T1000 (cell line): ENCODE data around the gene COPS6.
A peak's percentile ranks its signal among the peaks of the same experiment; 100 is the strongest.

ENCODE experiments used
- DNase-seq: peaks from one replicate; lab custom pipeline; 2025; ENCODE audit warnings: mixed read lengths; lab: John Stamatoyannopoulos, UW

COPS6 gene

DNA sequence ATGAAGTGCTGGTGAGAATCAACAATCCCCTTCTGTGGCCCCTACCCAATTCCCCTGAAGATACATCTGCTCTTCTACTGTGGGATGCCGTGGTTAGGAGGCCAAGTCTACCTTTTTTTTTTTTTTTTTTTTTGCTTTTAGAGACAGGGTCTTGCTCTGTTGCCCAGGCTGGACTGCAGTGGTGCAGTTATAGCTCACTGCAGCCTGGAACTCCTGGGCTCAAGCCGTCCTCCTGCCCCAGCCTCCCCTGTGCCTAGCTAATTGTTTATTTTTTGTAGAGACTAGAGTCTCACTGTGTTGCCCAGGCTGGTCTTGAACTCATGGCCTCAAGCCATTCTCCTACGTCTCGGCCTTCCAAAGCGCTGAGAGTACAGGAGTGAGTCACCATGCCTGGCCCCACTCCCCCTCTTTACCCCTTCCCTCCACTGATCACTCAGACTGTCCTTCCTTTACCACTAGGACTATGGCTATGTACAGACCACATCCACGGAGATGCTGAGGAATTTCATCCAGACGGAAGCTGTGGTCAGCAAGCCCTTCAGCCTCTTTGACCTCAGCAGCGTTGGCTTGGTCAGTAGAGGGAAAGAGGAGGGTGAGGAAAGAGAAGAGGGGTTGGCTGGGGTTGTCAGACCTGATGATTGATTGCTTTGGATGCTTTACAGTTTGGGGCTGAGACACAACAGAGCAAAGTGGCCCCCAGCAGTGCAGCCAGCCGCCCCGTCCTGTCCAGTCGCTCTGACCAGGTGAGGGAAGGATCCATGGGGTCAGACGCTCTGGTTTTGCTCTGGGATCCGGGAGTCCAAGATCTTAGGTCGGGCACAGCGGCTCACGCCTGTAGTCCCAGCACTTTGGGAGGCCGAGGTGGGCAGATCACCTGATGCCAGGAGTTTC, 14.4 kb downstream of the COPS6 start:
- DNase-seq = no peak

- DNase-seq = no peak
These were observed 16.8 kb downstream of the COPS6 start for GRCh38 chr7:100105534-100105933.

DNA sequence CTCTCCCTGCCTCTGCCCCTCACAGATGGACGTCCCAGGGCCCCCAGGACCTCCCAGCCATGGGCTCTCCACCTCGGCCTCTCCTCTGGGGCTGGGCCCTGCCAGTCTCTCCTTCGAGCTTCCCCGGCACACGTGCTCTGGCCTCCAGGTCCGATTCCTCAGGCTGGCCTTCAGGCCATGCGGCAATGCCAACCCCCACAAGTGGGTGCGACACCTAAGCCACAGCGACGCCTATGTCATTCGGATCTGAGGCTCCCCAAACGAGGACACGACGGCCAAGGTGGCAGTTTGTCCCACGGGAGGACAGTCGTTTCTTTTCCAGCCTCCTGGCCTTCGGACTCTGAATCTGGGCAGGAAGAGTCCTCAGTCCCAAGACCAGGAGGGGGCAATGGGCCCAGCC, 17.9 kb downstream of the COPS6 start:
- no peak for DNase-seq

DNA sequence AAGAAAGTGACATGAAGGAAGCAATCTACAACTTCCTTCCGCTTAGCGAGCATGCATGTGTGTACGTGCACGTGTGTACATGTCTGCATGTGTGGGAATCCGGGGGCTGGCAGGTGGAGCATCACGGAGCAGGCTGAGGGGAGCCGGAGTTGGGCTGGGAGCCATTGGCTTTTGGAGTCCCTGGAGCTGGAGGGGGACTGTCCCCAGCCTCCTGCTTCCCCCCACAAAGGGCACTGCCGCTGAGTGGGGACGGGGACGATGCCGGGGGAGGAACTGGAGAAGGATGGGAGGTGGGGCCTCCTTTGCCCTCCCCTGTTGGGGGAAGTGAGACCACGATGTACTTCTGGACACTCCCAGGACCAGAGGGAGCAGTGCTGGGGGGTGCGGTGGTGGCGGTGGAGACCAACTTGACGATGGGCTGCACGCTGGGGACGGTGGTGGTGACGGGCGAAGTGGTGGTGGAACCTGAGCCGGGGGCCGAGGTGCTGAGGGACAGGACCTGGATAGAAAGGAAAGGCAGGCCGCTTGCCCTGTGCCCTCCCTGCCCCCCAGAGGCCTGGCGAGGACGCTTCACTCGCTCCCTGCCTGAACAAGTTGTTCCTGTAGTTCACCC, 18.5 kb downstream of the COPS6 start:
- no peak for DNase-seq

DNA sequence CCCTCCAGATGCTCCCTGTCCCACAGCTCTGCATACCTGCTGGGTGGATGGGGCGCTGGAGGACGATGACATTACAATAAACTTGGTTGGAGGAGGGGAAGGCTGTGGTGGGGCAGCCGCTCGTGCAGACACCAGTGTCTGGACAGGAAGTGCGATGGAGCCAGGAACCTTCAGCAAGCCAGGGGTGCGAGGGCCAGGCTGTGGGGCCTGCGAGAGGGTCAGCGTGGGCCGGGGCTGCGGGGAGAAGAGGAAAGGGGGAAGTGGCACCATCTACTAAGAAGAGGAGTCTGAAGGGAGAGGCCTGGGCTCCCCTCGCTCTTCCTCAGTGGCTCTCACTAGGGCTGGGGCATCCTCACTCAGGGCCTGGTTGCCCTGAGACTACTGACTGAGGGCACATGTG, 19.1 kb downstream of the COPS6 start:
- no peak for DNase-seq

DNA sequence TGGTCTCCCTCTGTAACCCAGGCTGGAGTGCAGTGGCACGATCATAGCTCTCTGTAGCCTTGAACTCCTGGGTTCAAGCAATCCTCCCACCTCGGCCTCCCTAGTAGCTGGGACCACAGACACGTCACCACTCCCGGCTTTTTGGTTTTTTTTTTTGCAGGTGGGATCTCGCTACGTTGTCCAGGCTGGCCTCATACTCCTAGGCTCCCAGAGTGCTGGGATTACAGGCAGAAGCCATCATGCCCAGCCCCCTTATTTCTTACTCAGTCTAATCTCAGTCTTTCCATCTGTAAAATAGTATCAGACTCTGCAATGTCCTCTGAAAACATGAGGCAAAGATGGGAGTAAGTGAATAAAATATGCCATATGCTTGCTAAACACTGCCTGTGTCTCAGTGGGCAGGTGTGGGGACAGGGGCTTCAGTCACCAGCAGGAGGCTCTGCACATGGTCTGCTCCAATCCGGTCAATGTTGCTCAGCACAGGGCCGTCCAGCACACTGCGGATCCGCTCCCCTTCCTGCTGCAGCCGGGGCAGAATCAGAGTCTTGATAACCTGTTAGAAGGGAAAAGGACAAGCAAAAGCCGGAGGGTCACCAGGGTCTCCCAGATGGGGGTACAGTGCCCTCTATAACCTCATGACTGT, 20.9 kb downstream of the COPS6 start:
- DNase-seq = no peak

GRCh38 chr7:100111156-100111555, 22.4 kb downstream of the COPS6 start:
- no peak for DNase-seq

GRCh38 chr7:100111914-100112313, 23.1 kb downstream of the COPS6 start:
- DNase-seq = no peak

- no peak for DNase-seq
These were observed 26.3 kb downstream of the COPS6 start for GRCh38 chr7:100115026-100115425.

DNA sequence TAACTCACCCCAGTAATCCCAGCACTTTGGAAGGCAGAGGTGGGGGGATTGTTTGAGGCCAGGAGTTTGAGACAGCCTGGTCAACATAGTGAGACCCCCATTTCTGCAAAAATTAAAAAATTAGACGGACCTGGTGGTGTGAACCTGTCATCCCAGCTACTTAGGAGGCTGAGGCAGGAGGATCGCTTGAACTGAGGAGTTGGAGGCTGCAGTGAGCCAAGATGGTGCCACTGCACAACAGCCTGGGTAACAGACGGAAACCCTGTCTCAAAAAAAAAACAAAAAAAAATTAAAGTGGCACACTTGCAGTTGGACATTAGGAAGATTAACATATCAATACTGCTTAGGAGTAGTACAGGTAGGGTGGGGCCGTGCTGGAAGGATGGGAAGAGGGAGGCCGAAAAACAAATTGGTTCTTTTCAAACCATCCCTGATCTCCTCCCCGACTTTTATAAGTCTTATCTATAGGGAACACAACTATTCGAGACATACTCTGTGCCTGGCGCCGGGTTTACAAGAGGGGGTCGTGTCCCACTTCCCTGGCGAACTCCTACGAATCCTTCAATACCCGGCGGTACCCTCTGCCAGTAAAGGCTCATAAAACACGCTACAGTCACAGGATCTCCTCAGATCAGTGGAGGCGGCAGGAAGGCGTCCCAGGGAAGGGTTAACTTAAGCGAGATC, 29.8 kb downstream of the COPS6 start:
- DNase-seq = no peak

- peak; percentile 76 for DNase-seq
These were observed 30.6 kb downstream of the COPS6 start, which contains the start of the genes CNPY4 and TAF6 for GRCh38 chr7:100119072-100119969. TSS of gene CNPY4 (plus strand) at chr7:100119634. CDS start at chr7:100119745, 111 bp downstream. TSS of gene TAF6 (minus strand) at chr7:100119358. CDS start at chr7:100114209, 5,149 bp downstream.

GRCh38 chr7:100119970-100120732, 31.4 kb downstream of the COPS6 start:
- no peak for DNase-seq

DNA sequence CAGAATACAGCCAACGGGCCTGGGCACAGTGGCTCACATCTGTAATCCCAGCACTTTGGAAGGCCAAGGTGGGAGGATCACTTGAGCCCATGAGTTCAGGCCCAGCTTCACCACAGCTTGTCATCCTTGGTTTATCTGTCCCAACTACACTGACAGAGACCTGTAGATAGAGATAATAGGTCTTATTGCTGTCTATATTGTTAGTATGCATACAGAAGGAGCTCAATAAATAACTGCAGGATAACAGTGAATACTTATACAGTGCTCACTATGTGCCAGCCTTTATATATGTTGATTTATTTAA, 31.9 kb downstream of the COPS6 start:
- DNase-seq = no peak

- no peak for DNase-seq
These were observed 33.3 kb downstream of the COPS6 start for GRCh38 chr7:100122067-100122466.

- no peak for DNase-seq
These were observed 33.8 kb downstream of the COPS6 start for GRCh38 chr7:100122568-100122967.

DNA sequence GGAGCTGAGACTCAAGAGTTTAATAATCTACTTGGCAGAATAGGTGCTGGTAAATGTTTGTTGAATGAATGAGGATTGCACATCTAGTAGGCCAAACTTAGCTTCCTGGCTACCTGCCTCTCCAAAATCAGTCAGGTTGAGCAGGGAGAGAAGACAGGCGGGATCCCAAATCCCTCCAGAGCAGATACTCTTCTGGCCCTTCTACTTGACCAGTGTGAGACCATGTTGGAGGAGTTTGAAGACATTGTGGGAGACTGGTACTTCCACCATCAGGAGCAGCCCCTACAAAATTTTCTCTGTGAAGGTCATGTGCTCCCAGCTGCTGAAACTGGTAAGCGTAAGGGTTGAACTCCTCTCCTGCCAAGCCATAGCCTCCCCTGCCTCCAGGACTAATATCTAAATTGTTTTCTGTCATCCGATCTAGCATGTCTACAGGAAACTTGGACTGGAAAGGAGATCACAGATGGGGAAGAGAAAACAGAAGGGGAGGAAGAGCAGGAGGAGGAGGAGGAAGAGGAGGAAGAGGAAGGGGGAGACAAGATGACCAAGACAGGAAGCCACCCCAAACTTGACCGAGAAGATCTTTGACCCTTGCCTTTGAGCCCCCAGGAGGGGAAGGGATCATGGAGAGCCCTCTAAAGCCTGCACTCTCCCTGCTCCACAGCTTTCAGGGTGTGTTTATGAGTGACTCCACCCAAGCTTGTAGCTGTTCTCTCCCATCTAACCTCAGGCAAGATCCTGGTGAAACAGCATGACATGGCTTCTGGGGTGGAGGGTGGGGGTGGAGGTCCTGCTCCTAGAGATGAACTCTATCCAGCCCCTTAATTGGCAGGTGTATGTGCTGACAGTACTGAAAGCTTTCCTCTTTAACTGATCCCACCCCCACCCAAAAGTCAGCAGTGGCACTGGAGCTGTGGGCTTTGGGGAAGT, 35.8 kb downstream of the COPS6 start:
- DNase-seq = no peak

DNA sequence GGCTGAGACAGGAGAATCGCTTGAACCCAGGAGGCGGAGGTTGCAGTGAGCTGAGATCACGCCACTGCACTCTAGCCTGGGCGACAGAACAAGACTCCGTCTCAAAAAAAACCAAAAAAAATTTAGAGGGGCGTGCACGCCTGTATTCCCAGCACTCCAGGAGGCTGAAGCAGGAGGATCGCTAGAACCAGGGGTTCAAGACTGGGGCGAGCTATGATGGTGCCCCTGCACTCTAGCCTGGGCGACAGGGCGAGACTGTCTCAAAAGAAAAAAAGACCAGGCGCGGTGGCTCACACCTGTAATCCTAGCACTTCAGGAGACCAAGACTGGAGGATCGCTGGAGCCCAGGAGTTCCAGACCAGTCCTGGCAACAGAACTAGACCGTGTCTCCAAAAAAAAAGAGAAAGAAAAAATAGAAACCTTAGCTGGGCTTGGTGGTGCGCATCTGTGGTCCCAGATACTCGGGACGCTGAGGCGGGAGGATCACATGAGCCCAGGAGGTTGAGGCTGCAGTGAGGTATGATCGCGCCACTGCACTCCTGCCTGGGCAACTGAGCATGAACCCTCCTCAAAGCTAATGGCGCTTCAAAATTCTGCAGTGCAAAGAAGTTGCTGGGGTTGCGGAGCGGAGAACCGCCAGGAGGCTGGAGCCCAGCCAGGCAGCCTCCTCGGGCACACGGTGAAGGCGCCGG, 37.6 kb downstream of the COPS6 start:
- DNase-seq = no peak

DNA sequence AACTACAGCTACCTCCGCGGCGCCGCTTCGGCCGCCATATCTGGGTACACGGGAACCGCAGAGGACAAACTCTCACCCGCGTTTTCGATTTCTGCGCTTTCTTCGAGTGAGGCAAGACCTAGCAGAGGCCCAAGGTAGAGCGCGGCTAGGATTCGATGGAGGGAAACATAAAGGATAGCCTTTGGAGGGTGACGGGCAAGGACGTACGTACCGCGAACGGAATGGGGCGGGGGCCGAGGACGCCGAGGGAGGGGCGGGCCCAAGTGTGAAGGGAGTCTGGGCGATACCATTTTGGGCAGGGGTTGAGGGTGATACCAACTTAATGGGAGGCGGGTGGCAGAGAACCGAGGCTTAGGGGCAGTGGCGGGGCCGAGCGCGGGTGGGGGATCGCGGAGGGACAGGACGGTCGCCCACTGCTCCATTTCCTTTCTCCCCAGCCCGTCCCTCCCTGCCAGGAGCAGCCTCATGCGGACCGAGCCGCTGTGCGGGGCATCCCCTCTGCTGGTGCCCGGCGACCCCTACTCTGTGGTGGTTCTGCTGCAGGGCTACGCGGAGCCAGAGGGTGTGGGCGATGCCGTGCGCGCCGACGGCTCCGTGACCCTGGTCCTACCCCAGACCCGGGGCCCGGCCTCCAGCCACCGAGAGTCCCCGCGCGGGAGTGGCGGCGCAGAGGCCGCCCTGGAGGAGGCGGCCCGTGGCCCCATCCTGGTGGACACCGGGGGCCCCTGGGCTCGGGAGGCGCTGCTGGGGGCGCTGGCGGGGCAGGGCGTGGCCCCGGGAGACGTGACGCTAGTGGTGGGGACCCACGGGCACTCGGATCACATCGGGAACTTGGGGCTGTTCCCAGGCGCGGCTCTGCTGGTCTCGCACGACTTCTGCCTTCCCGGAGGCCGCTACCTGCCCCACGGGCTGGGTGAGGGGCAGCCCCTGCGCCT, 38.4 kb downstream of the COPS6 start, which contains the start of gene MBLAC1:
Gene MBLAC1, plus strand, starts transcription at position 37 of the 935 bp plus-strand sequence. Its CDS starts 429 bp downstream, at position 466.
- DNase-seq = peak; percentile 76
